Eye (tissue), 1 donor: ENCODE results near the gene LLGL2.
A peak's percentile ranks its signal among the peaks of the same experiment; 100 is the strongest.
"Not testable (repeated sequence)": the region's sequence is repeated elsewhere in the genome, so short reads cannot be mapped to it uniquely, and the experiment has no call there.

Experiments
- DNase-seq: peaks from one replicate; pipeline ENCODE4 v3.0.0-alpha.2; 2015

The LLGL2 gene

GRCh38 chr17:75509528-75510258 lies 15.8 kb upstream of the LLGL2 start:
- no peak for DNase-seq

DNA sequence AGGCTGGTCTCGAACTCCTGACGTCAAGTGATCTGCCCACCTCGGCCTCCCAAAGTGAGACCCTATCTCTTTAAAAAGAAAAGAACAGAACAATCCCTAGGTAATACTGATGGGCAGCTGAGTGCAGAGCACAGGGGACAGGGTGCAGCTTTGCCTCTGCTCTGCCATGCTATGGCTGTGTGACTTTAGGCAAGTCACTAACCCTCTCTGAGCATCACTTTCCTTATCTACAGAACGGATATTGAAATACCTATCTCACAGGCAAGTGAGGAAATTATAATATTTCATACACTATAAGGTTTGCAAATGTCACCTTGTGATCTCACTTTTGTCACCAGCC lies 14.3 kb upstream of the LLGL2 start:
- no peak for DNase-seq

- peak; percentile 13 for DNase-seq
Measured at GRCh38 chr17:75511610-75512575, 13.6 kb upstream of the LLGL2 start.

DNA sequence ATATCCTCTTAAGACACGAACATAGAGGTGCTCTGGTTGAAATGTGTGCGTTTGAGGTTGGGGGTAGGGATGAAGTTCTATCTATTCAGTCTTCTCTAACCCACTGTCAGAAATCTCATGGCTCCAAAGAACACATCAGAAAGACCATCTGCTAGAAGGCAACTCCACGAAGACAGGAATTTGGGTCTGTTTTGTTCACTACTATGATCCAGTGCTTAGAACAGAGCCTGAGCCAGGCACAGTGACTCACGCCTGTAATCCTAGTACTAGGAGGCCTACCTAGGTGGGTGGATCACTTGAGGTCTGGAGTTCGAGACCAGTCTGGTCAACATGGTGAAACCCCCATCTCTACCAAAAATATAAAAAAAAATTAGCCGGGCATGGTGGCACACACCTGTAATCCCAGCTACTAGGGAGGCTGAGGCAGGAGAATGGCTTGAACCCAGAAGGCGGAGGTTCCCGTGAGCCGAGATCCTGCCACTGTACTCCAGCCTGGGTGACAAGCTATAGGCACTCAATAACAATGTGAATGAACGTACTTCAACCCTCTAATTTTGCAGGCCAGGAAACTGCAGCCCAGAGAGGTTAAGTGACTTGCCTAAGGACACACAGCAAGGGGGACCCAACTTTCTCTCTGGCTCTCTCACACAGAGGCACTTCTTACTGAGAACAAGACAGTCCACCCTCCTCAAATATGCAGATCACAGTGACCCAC lies 12.4 kb upstream of the LLGL2 start:
- no peak for DNase-seq

GRCh38 chr17:75513641-75514000 lies 11.9 kb upstream of the LLGL2 start:
- DNase-seq, result no peak

GRCh38 chr17:75514299-75514918 lies 11.1 kb upstream of the LLGL2 start:
- no peak for DNase-seq

DNA sequence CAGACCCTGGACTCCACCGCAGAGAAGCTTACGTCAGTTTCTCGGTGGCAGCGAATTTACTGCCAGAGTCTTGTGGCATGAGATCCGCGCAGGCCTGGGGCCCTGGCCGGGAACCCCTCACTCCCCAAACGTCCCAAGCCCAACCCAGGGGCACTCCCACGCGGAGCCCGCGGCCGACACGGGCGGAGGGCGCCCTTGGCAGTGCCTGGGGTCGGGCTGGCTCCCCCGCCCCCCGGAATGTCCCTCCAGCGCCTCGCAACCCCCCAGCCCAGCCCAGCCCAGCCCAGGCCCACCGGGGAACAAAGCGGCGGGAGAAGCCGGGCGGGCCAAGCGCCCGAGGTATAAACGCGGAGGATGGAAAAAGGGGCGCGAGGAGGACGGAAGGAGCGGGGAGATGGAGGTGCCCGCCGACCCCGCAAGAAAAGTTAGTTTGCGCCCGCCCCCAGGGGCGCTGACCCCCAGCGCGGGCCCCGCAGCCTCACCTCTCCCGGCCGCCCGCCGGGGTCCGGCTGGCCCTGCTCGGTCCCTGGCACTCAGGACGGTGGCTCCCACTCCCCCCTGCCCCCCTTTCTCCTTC lies 10.5 kb upstream of the LLGL2 start:
- DNase-seq, result no peak

GRCh38 chr17:75515496-75516254 lies 9.8 kb upstream of the LLGL2 start, which contains the start of gene CASKIN2:
CASKIN2 (minus strand) TSS chr17:75515537; CDS start chr17:75513804, 1,733 bp downstream.
- DNase-seq, result peak; percentile 97

DNA sequence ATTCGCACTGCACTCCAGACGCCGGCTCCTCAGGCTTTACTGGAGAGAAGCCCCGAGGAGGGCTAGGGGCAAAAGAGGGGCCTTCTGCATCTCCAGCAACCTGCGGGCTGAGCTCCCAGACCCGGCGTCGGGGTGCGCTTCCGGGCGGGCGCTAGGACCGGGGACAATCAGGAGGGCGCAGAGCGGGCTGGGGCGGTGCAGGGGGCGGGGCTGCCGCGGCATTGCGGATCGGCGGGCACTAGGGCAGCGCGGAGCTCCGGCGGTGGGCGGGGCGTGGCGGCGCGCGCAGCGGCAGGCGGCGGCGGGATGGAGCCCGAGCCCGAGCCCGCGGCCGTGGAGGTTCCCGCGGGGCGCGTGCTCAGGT lies 9.3 kb upstream of the LLGL2 start, which contains the start of gene TSEN54:
Gene TSEN54 (plus strand): TSS at position 274 of the 364 bp plus-strand sequence. CDS start 33 bp downstream, at position 307.
- DNase-seq, result peak; percentile 97

GRCh38 chr17:75516619-75517296 lies 8.7 kb upstream of the LLGL2 start:
- DNase-seq, result peak; percentile 79

GRCh38 chr17:75517297-75517865 lies 8.1 kb upstream of the LLGL2 start:
- peak; percentile 56 for DNase-seq

DNA sequence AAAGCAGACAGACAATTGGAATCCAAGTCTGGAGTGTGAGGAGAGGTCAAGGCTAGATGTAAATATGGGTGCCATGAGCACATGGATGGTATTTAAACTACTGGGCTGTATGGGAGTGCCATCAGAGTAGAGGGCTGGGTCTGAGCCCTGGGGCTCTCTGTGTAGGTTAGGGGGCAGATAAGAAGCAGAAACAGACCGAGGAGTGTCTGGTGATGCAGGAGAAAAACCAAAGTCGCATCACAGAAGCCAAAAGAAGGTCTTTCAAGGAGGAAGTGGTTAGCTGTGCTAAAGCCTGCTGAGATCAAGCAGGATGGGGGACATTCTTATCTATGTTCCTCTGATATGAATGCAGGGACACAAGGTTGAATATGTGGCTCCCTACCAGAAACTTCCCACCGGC lies 7.3 kb upstream of the LLGL2 start:
- no peak for DNase-seq

GRCh38 chr17:75518983-75519537 lies 6.4 kb upstream of the LLGL2 start:
- DNase-seq, result no peak

DNA sequence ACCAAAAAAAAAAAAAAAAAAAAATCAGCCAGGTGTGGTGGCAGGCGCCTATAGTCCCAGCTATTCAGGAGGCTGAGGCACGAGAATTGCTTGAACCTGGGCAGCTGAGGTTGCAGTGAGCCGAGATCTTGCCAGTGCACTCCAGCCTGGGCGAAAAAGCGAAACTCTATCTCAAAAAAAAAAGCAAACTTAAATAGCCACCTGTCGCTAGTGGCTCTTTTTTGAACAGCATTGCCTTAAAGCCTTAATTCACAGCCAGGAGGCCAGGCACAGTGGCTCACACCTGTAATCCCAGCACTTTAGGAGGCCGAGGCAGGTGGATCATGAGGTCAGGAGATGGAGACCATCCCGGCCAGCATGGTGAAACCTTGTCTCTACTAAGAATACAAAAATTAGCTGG lies 5.1 kb upstream of the LLGL2 start:
- not testable (repeated sequence) for DNase-seq

DNA sequence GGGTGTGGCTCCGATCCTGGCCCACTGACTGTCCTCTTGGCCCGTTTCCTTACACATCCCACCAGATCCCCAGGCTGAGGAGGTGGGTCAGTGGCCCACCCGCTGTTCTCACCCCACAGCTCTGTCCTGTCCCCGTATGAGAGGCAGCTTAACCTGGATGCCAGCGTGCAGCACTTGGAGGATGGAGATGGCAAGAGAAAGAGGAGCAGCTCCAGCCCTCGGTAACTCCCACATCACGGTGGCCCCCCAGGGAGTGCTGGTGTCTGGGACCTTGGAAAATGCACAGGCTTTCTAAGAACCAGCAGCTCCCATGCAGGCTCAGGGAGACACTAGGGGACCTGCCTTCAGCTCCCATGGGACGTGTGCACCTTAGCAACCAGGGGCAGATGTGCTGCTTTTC lies 4.2 kb upstream of the LLGL2 start:
- no peak for DNase-seq

DNA sequence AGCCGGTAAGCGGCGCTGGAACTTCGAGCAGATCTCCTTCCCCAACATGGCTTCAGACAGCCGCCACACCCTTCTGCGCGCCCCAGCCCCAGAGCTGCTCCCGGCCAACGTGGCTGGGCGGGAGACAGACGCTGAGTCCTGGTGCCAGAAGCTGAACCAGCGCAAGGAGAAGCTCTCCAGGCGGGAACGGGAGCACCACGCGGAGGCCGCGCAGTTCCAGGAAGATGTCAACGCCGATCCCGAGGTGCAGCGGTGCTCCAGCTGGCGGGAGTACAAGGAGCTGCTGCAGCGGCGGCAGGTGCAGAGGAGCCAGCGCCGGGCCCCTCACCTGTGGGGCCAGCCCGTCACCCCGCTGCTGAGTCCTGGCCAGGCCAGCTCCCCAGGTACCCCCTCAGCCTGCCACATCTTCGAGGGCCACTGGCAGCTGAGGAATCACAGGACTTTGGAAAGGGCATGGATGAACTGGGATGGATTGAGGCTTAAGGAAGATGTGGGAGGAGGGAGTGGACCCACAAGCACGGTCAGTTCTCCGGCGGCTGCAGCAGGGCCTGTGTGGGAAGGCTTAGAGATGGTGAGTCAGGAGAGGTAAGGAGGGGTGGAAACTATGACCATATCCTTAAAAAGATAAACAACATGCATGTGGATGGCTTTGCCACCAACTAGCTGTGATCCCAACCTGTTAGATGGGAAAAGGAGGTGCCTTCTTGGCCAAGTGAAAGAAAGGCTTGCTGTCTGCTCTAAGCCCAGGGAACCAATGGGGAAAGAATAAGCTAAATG lies 3.4 kb upstream of the LLGL2 start:
- no peak for DNase-seq

DNA sequence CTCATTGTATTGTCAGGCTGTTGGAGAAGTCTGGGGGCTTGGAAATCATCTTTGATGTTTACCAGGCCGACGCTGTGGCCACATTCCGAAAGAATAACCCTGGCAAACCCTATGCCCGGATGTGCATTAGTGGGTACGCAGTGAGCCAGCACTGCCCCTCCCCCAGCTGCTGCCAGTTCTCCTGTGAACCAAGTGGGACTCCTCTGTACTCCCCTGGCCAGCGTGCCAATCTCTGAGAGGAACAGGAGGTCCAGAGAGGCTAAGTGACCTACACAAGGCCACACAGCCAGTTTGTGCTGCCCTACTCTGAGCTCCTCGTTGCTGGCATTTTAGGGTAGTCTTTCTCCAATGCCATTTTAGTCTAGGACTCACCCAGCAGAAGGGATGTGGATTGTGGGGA lies 1.9 kb upstream of the LLGL2 start:
- DNase-seq, result no peak

DNA sequence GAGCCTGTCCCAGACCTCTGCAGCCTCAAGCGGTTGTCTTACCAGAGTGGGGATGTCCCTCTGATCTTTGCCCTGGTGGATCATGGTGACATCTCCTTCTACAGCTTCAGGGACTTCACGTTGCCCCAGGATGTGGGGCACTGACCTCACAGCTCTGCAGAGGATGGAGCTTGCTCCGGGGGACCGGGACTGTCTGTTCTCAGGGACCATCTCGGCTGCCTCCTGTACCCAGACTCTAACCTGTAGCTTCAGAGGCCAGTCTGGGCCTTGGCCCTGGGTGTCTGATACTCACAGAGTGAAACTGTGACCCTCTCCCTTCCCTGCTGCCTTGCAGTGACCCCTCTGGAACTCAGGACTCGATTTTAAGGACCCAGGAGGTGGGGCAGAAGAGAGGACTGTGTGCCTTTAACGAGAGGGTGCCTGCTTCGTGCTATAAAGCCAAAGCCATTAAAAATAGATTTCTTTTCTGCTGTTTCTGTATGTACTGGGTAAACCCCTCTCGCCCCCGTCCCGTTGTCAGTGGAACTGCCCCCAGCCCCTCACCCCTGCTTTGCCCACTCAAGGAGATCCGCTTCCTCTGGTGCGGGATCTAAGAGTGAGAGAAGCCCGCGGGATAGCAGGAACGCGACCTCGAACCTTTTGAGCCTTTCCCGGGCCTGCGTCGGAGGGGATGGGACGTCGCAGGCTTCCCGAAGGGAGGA lies 1.1 kb upstream of the LLGL2 start:
- no peak for DNase-seq
